Measurements from ENCODE around the gene NDST1.

GRCh38 chr5:150596826-150597225, 88.9 kb downstream of the NDST1 start:
- TF ChIP-seq CTCF (optimal IDR thresholded peaks at IDR 0.05 in 1 of 3, IDR thresholded peaks at IDR 0.05 in 1 of 3, conservative IDR thresholded peaks at IDR 0.05 in 1 of 3; ENCODE audit: extremely low read depth in 1 of 3, insufficient read depth in 2 of 3, low read length in 3 of 3) (no peak), EZH2 (IDR thresholded peaks at IDR 0.05; ENCODE audit: low read length) (no peak)
